DND-41 (cell line): Measurements from ENCODE around the gene MEGF9.

Source experiments
- EZH2 ChIP-seq: IDR thresholded peaks from 3 replicates; pipeline ENCODE4 v1.6.1; 2012; ENCODE audit warnings: borderline replicate concordance, low read depth, mild to moderate bottlenecking, moderate library complexity, low read length, inconsistent platforms; ENCODE audit not compliant: severe bottlenecking
- TF ChIP-seq, protein P1 (sequence below): IDR thresholded peaks from 2 replicates; pipeline ENCODE4 v1.5.1; 2012; ENCODE audit warnings: borderline replicate concordance, low read length, moderate library complexity, mild to moderate bottlenecking; ENCODE audit not compliant: poor library complexity, severe bottlenecking; ENCODE audit errors: extremely low read depth

DNA sequence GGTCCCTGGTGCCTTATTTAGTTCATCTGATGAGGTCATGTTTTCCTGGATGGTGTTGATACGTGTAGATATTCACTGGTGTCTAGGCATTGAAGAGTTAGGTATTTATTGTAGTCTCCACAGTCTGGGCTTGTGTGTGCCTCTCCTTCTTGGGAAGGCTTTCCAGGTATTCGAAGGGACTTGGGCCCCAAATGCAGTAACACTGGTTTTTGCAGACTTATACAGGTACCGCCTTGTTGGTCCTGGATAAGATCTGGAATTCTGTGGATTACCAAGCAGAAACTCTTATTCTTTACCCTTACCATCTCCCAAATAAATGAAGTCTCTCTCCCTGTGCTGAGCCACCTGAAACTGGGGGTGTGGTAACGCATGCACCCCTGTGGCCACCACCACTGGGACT, 34.1 kb downstream of the MEGF9 start:
- TF ChIP-seq, protein P1, sequence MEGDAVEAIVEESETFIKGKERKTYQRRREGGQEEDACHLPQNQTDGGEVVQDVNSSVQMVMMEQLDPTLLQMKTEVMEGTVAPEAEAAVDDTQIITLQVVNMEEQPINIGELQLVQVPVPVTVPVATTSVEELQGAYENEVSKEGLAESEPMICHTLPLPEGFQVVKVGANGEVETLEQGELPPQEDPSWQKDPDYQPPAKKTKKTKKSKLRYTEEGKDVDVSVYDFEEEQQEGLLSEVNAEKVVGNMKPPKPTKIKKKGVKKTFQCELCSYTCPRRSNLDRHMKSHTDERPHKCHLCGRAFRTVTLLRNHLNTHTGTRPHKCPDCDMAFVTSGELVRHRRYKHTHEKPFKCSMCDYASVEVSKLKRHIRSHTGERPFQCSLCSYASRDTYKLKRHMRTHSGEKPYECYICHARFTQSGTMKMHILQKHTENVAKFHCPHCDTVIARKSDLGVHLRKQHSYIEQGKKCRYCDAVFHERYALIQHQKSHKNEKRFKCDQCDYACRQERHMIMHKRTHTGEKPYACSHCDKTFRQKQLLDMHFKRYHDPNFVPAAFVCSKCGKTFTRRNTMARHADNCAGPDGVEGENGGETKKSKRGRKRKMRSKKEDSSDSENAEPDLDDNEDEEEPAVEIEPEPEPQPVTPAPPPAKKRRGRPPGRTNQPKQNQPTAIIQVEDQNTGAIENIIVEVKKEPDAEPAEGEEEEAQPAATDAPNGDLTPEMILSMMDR: no peak
- no peak for TF ChIP-seq EZH2
